Epithelial cell of umbilical artery (primary cell): Measurements from ENCODE around the gene SPDYE18. TPM values are rescaled to one million over a fixed set of nuclear protein-coding genes. Genes with fewer than 3 reads are reported as not detected.

Source experiments
- total RNA-seq: library from RNA; depleted of rRNA; stranded (reverse); fragments of >200 nt; gene quantifications from 2 replicates; pipeline ENCODE4 v1.2.3, GENCODE V29; 2014

Gene SPDYE18
- total RNA-seq, result under 0.01 and 0.15 TPM in 2 replicates

GRCh38 chr7:77062557-77062956 is at the start of gene SPDYE18:
Gene SPDYE18 (minus strand): TSS chr7:77062558. CDS start chr7:77060512, 2,046 bp downstream.

GRCh38 chr7:77032261-77032660 is 30.1 kb downstream of the SPDYE18 start, which contains the start of gene SPDYE17:
Gene SPDYE17 (minus strand): TSS chr7:77032361. CDS start chr7:77030570, 1,791 bp downstream.

Other genes with a start within 250 kb of the SPDYE18 start
- not detected in 2 replicates for gene SPDYE17, start 30.2 kb downstream of the SPDYE18 start, total RNA-seq
- gene CCDC146, start 60.1 kb upstream of the SPDYE18 start, total RNA-seq, result 0.46 and 0.97 TPM in 2 replicates
- under 0.01 and 0.76 TPM in 2 replicates for gene FGL2, start 137.3 kb upstream of the SPDYE18 start, total RNA-seq